GM19193 (cell line): Measurements from ENCODE around the gene SPRING1.

Source experiments
- POLR2A ChIP-seq: IDR thresholded peaks from 4 replicates; pipeline ENCODE4 v1.6.1; 2011; ENCODE audit not compliant: insufficient read depth, insufficient read length; ENCODE audit errors: extremely low read depth

SPRING1 gene

DNA sequence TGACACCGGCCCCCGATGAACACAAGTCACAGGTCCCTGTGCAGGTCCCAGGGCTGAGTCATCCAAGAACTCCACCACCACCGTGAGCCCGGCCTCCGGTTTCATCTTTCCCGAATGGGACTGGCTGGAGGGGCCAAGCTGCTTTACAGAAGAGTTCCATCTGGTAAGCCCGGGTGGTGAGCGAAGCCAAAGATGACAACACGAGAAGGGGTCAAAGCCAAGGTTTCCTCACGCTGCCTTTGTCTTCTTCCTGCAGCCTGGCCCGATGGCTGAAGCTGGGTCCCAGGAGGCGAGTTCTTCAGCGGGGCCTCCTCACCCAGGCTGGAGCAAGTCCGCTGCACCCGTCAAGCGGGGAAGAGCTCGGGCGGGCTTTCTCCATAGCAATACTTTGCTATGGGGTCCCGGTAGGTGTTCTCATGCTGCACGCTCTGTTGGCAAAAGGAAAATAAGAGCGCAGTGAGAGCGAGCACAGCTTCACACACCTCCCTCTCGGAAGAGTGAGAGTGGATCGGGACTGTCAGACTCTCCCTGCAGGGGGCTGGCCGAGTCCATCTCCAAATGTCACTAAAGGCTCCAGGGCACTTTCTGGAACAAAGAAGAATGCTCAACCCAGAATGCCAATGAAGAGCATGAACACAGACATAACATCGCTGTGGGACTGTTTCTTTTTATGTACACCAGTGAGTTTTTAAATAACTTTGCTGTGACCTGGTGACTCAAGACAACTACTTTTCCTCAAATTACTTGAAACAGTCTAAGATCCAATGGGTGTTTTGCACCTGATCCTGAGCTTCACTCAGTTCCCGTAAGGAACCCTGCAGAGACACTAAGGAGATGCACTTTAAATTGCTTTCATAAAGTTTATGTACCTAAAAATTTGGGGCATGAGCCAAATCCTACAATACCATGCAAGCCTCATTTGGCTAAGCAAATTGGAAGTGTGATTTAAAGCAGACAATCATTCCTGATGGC lies 20.1 kb downstream of the SPRING1 start:
- TF ChIP-seq POLR2A = no peak

DNA sequence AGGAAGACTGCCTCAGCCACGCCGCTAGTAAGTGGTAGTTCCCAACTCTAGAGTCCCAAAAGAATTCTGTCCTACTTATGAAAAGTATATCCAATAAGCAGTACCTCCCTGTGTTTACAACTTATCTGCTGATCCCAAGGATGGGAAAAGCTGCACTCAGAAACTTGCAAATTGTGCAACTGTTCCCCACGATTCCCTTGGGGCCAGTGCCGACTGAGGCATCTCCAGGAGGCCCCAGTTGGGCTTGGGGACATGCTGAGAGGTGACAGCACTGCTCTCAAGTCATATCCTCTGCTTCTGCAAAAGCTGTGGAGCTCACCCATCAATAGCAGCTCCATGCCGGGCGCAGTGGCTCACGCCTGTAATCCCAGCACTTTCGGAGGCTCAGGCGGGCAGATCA lies 23.7 kb downstream of the SPRING1 start:
- TF ChIP-seq POLR2A = no peak

DNA sequence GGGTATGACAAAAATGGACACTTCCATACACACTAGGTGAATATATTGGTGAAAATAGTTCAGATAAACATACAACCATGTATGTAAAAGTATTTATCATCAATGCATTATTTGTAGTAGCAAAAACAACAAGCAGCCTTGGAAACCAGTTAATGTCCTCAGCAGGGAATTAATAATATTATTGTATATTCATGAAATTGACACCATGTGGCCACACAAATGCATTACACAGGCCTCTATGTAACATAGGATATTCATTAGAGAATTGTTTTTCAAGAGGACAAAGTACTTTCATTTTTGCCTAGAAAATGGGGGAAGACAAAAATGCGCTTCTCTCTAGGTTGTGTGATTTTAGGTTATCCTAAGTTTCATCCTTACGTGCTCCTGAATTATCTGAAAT lies 24.3 kb downstream of the SPRING1 start:
- no peak for TF ChIP-seq POLR2A

DNA sequence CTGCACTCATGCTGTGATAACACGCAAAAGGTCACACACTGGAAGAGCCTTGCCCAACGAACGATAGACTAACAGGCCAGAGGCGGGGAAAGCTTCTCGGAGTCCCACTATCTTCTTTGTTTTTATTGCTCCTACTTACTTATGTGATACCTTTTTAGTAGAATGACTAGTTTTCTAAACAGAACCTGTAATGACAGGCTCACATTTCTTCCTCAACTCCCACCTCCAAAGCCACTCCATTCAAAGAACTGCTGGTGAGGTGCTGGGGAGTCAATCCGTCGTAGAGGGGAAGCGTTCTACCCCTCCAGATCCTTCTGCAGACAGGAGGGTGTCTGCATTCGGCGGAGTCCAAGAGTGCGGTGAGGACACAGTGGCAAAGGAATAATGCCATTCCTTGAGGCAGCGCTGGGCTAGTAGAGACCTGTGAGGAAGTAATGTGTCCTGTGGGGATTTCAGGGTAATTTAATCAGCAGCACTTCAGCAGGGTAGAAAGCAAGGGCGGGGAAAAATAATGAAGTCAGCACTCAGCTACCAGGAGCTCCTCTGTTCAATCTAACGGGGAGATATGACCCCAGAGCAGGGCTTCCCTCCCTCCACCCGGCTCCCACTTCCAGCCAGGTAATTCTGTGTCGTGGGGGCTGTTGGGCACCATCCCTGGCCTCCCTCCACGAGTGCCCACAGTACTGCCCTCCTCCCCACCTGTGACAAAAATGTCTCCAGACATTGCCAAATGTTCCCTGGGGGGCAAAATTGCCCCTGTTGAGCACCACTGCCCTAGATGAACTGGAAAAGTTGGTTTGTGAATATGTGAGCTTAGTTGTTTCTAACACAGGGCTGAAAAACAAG lies 25.2 kb downstream of the SPRING1 start:
- no peak for TF ChIP-seq POLR2A

DNA sequence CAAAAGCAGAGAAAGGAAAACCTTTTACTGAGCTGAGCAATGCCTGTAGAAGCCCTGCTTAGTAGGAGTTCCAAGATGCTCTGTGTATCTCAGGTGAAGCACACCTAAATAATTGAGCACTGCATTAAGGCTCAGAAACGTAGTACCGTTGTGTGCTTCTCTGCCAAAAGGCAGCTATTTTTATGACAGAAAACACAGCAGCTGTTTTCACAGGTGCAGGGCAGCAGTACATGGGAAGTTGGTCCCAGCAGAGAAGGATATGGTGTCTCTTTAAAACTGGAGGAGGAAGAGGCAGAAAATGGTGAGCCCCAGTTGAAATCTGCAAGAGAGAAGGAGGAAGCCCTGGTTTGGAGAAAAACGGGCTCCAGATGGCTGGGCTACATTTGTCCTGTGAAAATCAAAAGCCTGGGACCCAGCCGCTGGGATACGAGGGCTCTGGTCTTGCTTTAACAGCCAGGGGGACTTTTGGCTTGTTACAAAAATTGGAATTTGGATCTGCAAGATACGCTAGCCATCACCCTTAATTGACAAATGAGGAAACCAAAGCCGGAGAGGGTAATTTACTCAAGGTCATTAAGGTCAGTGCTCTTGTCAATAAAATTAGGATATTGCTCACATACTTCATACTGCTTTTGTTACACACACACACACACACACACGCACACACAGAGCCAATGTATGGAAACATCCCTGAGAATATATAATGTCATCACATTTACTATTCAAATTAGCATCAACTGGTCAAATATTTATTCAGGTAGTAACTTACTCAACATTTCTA lies 27.3 kb downstream of the SPRING1 start:
- no peak for TF ChIP-seq POLR2A

DNA sequence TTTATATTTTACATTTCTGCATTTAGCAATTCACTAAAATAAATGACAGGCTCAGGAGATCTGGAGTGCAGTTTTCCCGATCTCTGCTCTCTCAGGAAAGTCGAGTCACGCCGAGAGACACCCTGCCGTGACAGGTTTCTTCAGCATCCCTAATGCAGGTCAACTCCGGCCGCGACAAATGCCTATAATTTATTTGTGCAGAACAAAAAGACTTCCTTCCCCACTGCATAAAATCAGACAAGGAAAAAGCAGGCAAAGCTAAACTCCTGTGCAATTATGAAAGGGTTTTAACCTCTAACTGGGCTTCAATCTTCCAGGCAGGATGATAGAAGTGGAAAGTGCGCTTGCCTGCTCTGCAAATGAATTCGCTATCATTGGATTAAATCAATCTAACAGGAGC lies 28.1 kb downstream of the SPRING1 start:
- TF ChIP-seq POLR2A = no peak

DNA sequence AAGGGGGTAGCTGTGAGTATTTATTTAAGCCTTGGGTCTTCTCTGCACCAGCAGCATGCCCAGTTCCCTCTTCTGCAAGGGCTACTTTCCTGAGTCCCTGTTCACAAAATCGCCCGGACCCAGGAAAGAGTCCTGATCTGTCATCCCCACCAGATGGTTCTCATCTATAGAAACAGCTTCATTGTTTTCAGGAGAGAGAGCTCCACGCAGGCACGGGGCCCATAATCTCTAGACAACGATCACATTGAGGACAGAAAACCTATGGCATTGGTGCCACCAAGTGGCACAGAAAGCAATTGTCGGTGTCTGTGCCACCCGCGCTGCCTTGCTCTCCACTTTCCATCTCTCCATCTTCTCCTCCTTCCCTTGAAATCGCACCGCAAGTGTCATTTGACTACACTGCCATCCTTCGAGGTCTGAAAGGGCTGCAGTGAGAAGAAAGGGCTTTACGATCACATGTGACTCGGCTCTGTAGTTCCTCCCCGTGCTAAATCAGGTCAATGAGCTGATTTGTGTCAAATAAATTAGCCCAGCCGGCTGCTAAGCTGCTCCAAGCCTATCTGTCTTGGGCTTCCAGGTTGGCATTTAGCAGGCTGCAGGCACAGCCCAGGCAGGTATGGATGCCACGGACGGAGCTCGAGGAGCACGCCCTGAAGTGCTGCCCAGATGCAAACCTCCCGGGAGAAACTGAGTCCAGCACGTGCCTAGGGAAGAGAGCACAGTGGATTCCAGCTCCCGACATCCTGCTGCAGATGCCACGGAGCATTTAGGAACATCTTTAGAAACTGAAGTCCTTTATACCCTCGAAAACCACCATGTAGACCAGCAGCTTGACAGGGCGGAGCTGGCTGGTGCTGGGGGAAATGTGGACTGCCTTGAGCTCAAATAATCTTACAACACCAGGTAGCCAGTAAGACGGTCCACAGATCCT lies 28.8 kb downstream of the SPRING1 start:
- no peak for TF ChIP-seq POLR2A

DNA sequence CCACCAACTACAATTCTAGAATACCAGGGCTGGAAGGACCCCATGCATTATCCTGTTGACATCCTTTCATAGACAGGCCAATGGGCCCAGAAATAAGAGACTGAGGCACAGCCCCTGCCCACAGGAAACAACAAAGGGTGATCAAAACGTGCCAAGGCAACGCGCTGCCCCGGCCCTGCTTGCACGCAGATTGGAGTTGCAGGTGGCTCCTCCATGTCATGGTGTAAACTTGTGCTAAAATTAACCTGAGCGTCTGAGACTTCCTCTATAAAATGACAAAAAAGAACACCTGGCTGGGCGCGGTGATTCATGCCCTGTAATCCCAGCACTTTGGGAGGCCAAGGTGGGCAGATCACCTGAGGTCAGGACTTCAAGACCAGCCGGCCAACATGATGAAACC lies 30.1 kb downstream of the SPRING1 start:
- TF ChIP-seq POLR2A = no peak

DNA sequence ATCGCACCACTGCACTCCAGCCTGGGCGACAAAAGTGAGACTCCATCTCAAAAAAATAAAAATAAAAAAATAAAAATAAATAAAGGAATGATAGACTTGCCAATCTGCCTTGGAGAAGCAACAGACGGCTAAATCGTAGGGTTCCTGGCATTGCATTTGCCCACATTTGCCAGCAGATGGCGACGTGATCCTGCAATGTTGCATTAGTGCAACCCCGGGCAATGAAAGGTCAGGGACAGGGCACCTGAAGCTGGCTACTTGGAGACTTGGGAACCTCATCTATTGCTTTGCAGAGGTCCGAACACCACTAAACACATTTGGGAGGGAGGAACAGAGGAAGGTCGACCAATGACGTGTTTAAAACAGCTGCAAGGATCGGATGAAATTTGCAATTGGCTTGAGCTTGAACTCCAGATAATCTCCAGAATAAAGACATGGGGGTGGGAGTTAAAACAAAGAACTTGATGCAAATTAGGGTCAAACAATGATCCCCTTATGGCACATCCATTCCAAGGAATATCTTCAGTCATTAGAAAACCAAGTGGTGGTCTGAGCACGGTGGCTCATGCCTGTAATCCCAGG lies 34.6 kb downstream of the SPRING1 start:
- TF ChIP-seq POLR2A = no peak

DNA sequence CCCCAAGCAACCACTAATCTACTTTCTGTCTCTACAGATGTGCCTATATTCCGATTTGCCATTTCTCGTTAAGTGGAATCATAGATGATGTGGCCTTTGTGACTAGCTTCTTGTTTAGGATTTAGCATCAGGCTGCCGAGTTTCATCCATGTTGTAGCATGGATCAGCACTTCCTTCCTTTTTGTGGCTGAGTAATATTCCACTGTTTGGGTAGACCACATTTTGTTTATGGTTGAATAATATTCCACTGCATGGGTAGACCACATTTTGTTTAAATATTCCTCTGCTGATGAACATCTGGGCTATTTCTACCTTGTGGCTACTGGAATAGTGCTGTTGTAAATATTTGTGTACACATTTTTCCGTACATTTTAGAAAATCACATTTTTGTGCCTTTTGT lies 36.4 kb downstream of the SPRING1 start:
- TF ChIP-seq POLR2A = no peak

DNA sequence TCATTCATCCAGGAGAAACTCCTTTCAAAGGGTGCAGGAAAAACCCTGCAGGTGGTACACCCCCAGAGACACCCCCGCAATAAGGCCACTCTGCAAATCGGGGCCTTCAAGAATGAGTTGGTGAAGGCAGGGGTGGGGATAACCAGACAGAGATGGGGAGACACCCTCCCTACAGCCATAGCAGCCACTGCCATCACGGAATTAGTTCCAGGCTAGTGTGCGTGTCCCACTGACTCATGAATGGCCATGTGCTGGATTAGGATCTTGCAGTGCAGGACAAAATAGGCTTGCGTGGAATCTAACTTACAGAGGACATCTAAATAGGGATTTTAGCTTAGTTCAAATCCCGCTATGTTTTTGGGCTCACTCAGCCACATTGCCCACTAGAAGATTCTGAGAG lies 37.8 kb downstream of the SPRING1 start:
- no peak for TF ChIP-seq POLR2A

DNA sequence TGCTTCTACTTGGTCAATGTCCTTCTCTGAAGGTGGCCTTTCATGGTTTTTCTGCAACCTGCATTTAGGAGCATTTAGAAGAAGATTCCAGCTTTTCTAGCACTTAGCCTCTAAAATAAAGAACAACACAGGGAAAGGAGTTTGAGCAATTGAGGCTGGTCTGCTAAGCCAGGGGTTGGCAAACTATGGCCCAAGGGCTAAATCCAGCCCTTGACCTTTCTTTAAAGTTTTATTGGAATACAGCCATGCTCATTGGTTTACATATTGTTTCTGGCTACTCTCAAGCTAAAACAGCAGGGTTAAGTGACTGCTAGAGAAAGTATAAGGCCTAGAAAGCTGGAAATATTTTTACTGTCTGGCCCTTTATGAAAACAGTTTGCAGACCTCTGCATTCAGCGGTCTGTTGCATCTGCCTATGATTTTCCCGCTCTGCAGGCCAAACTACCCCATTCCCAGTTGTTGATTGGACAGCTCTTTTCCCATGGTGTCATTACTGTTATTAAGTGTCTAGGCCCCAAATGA lies 39.3 kb downstream of the SPRING1 start:
- no peak for TF ChIP-seq POLR2A

DNA sequence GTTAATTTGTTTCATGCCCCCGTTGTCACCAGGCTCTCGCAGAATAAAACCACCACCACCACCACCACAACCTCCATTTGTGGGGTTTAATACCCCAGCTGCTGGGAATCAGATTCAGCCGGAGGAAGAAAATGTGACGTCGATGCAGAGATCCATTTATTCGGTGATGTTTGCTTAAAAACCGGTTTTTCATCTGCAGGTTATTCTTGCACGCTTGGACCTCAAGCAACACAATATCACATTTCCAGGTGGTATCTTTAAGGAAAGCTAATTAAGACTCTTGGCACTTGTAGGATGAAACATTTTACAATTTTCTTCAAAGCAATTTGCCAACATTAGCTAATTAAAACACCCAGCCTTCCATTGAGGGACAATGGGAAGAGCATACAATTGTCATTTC lies 39.8 kb downstream of the SPRING1 start:
- no peak for TF ChIP-seq POLR2A

DNA sequence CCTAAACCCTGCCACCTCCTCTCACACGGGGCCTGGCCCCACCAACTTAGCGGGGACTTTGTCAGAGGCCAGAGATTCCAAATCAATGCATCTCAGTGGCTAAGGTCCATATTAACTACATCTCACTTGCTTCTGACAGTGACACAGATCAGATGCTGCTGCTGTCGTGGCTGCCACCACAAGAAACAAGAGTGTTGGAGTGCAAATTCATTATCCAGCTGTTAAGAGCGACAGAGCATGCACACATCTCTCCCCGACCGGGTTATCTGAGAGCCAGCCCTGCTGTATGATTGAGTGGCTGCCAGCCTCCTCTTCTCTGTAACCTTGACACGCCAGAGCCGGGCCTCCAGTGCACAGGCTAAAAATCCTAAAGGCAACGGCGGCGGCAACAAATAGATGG lies 40.2 kb downstream of the SPRING1 start:
- no peak for TF ChIP-seq POLR2A

DNA sequence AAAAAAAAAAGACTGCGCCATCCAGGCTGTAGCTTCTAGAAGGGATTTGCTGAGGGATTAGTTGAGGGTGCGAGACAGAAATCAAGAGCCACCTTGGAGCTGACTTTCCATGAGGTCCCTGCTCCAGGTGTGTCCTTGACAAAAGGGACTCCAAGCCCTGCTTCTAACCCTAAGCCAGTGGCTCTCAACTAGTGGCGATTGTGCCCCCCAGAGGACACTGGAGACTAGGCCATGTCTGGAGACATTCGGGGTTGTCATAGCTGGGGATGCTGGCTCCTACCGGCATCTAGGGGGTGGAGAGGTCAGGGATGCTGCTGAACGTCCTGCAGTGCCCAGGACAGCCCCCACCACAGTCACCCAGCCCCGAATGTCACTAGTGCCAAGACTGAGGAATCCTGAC lies 40.6 kb downstream of the SPRING1 start:
- TF ChIP-seq POLR2A = no peak
